Loucy (cell line): ENCODE measurements around the gene PATE2.

ENCODE experiments used
- H2AFZ ChIP-seq: fragments of 200-600 bp; sonication (generic); 2 replicates; pipeline ENCODE4 v1.6.0; 2016; ENCODE audit warnings: antibody characterized with exemption, mild to moderate bottlenecking, low read length, moderate library complexity
- H3F3A ChIP-seq: fragments of 200-600 bp; 2 replicates; pipeline ENCODE4 v1.6.0; 2016; ENCODE audit warnings: antibody characterized with exemption, low read depth, mild to moderate bottlenecking
- H3K27me3 ChIP-seq: fragments of 200-600 bp; sonication (generic); 2 replicates; pipeline ENCODE4 v1.6.1; 2014; ENCODE audit warnings: low read length, mild to moderate bottlenecking; ENCODE audit not compliant: insufficient read depth, poor library complexity, severe bottlenecking
- H3K36me3 ChIP-seq: fragments of 200-600 bp; sonication (generic); 2 replicates; pipeline ENCODE4 v1.6.1; 2016; ENCODE audit warnings: low read length; ENCODE audit not compliant: insufficient read depth
- H3K4me1 ChIP-seq: fragments of 200-600 bp; sonication (generic); 2 replicates; pipeline ENCODE4 v1.5.1; 2014; ENCODE audit warnings: low read length, mild to moderate bottlenecking; ENCODE audit not compliant: insufficient read depth, poor library complexity, severe bottlenecking
- H3K4me2 ChIP-seq: fragments of 200-600 bp; sonication (generic); 2 replicates; pipeline ENCODE4 v1.6.0; 2014; ENCODE audit warnings: antibody characterized with exemption, low read length, low read depth, mild to moderate bottlenecking; ENCODE audit not compliant: poor library complexity, severe bottlenecking
- H3K4me3 ChIP-seq: fragments of 200-600 bp; sonication (generic); 2 replicates; pipeline ENCODE4 v1.5.1; 2014; ENCODE audit warnings: low read length, mild to moderate bottlenecking, mixed read lengths; ENCODE audit not compliant: poor library complexity, severe bottlenecking
- H3K79me2 ChIP-seq: fragments of 200-600 bp; sonication (generic); 2 replicates; pipeline ENCODE4 v1.6.1; 2014; ENCODE audit warnings: low read length; ENCODE audit not compliant: insufficient read depth
- H3K9ac ChIP-seq: fragments of 200-600 bp; sonication (generic); 2 replicates; pipeline ENCODE4 v1.6.0; 2014; ENCODE audit warnings: mild to moderate bottlenecking, low read depth, low read length, moderate library complexity; ENCODE audit not compliant: poor library complexity, severe bottlenecking
- H3K9me2 ChIP-seq: fragments of 200-600 bp; sonication (generic); replicated peaks from 2 replicates; pipeline ENCODE4 v1.6.1; 2016; ENCODE audit warnings: low read depth, low read length, mixed read lengths
- H3K9me3 ChIP-seq: fragments of 200-600 bp; sonication (generic); 2 replicates; pipeline ENCODE4 v1.6.1; 2014; ENCODE audit warnings: mild to moderate bottlenecking, antibody characterized with exemption, low read length, low read depth; ENCODE audit not compliant: insufficient read depth
- H4K20me1 ChIP-seq: fragments of 200-600 bp; sonication (generic); 2 replicates; pipeline ENCODE4 v1.6.0; 2014; ENCODE audit warnings: antibody characterized with exemption, low read length, mild to moderate bottlenecking; ENCODE audit not compliant: insufficient read depth, poor library complexity, severe bottlenecking
- CTCF ChIP-seq: fragments of 200-600 bp; sonication (generic); conservative IDR thresholded peaks from 2 replicates; pipeline ENCODE4 v1.5.1; 2014; ENCODE audit warnings: mild to moderate bottlenecking, antibody characterized with exemption, low read length
- EZH2phosphoT487 ChIP-seq: fragments of 200-600 bp; IDR thresholded peaks from 2 replicates; pipeline ENCODE4 v1.6.1; 2018; ENCODE audit warnings: antibody characterized with exemption, mild to moderate bottlenecking, moderate library complexity, borderline replicate concordance

The PATE2 gene

GRCh38 chr11:125773516-125773915 lies 5.1 kb downstream of the PATE2 start:
- Histone ChIP-seq H3K9me2 (no peaks in the 10 kb centered on the region), H3K4me3 (no peak overlapping the region), H2AFZ (no peak overlapping the region), H3F3A (no peaks in the 10 kb centered on the region), H3K27me3 (no peaks in the 10 kb centered on the region), H3K79me2 (no peaks in the 10 kb centered on the region), H3K9me3 (no peaks in the 10 kb centered on the region), H3K4me2 (no peak overlapping the region), H4K20me1 (no peaks in the 10 kb centered on the region), H3K36me3 (no peaks in the 10 kb centered on the region), H3K4me1 (no peaks in the 10 kb centered on the region), H3K9ac (no peak overlapping the region)
- TF ChIP-seq EZH2phosphoT487 (no peak), CTCF (no peak)

- no peak overlapping the region for H3K4me2 ChIP-seq
- no peaks in the 10 kb centered on the region for H3F3A ChIP-seq
- H3K4me1 ChIP-seq, result no peaks in the 10 kb centered on the region
- no peaks in the 10 kb centered on the region for H3K79me2 ChIP-seq
- H3K36me3 ChIP-seq, result no peaks in the 10 kb centered on the region
- no peaks in the 10 kb centered on the region for H4K20me1 ChIP-seq
- no peak overlapping the region for H3K9ac ChIP-seq
- no peaks in the 10 kb centered on the region for H3K9me2 ChIP-seq
- H3K27me3 ChIP-seq, result no peaks in the 10 kb centered on the region
- no peaks in the 10 kb centered on the region for H3K9me3 ChIP-seq
- no peak overlapping the region for H3K4me3 ChIP-seq
- no peak overlapping the region for H2AFZ ChIP-seq
- TF ChIP-seq EZH2phosphoT487 (no peak), CTCF (no peak)
Measured at GRCh38 chr11:125772834-125773505, 5.7 kb downstream of the PATE2 start.

GRCh38 chr11:125770583-125770982 lies 8.0 kb downstream of the PATE2 start:
- Histone ChIP-seq H2AFZ (no peak overlapping the region), H3K9me2 (no peaks in the 10 kb centered on the region), H3K79me2 (no peaks in the 10 kb centered on the region), H3K4me3 (no peak overlapping the region), H3K4me1 (no peaks in the 10 kb centered on the region), H3K27me3 (no peaks in the 10 kb centered on the region), H4K20me1 (no peaks in the 10 kb centered on the region), H3K9me3 (no peaks in the 10 kb centered on the region), H3K4me2 (no peak overlapping the region), H3K36me3 (no peaks in the 10 kb centered on the region), H3F3A (no peaks in the 10 kb centered on the region), H3K9ac (no peak overlapping the region)
- TF ChIP-seq EZH2phosphoT487 (no peak), CTCF (no peak)
